ENCODE results near the gene ZFYVE21. TPM values are rescaled to one million over a fixed set of nuclear protein-coding genes. Genes with fewer than 3 reads are reported as not detected.

Gene ZFYVE21
- total RNA-seq, 1 donor from 2014 or later = 50.5 TPM

DNA sequence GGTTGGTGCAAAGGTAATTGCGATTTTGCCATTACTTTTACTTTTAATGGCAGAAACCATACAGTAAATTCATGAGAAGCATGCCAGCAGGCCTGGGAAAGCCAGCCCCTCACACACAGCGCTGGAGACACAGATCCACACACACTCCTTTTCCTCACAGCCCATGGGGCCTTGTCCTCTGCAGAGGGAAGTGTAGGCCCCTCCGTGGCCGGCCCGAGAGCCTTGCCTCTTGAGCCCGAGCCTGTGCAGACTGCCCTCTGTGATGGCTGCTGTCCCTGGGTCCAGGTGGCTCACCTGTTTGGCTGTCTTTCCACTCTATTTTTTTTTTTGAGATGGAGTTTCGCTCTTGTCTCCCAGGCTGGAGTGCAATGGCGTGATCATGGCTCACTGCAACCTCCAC is 39.7 kb upstream of the ZFYVE21 start:
- H3K4me3 ChIP-seq = no peak overlapping the region
- H3K36me3 ChIP-seq = peaks cover 99% of the 10 kb centered on the region
- H3K27ac ChIP-seq (replicated peaks) = no peak overlapping the region
- no peak for DNase-seq
- no peak for TF ChIP-seq CTCF (IDR thresholded peaks at IDR 0.05; ENCODE audit: borderline replicate concordance)
- H3K9me3 ChIP-seq (replicated peaks) = no peaks in the 10 kb centered on the region
- H3K27me3 ChIP-seq (ENCODE audit: low read depth) = no peaks in the 10 kb centered on the region
- H3K4me1 ChIP-seq = peaks cover 39% of the 10 kb centered on the region
- intact Hi-C loops (cut with micrococcal nuclease) = no loop called here

GRCh38 chr14:103676881-103677675 is 38.5 kb upstream of the ZFYVE21 start:
- Histone ChIP-seq H3K27ac (replicated peaks) (peak overlapping the region; percentile 13), H3K36me3 (peaks cover 99% of the 10 kb centered on the region), H3K4me3 (no peak overlapping the region), H3K27me3 (ENCODE audit: low read depth) (no peaks in the 10 kb centered on the region), H3K9me3 (replicated peaks) (no peaks in the 10 kb centered on the region), H3K4me1 (peaks cover 39% of the 10 kb centered on the region)
- DNase-seq = no peak
- intact Hi-C loops (cut with micrococcal nuclease) = no loop called here
- no peak for TF ChIP-seq CTCF (IDR thresholded peaks at IDR 0.05; ENCODE audit: borderline replicate concordance)

DNA sequence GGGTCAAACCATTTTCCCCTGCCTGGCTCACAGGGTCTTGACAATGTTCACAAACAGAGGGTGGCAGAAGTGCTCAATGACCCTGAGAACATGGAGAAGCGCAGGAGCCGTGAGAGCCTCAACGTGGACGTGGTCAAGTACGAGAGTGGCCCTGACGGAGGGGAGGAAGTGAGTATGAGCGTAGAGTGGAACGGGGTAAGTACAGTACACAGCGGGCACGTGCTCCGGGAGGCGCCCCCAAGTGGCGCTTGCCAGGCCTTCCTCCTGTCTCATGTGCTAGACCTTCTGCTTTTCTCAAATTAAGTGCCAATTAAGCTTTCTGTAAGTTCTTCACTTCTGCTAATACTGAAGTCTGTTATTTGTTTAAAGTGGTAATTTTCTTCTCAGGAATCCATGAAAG is 36.3 kb upstream of the ZFYVE21 start:
- Histone ChIP-seq H3K4me1 (peaks cover 52% of the 10 kb centered on the region), H3K9me3 (replicated peaks) (no peaks in the 10 kb centered on the region), H3K27me3 (ENCODE audit: low read depth) (no peaks in the 10 kb centered on the region), H3K4me3 (no peak overlapping the region), H3K36me3 (peaks cover 99% of the 10 kb centered on the region), H3K27ac (replicated peaks) (peak overlapping the region; percentile 48)
- intact Hi-C loops (cut with micrococcal nuclease) = no loop called here
- TF ChIP-seq CTCF (IDR thresholded peaks at IDR 0.05; ENCODE audit: borderline replicate concordance) = peak; percentile 47
- DNase-seq = no peak

- peaks cover 98% of the 10 kb centered on the region for H3K36me3 ChIP-seq
- H3K9me3 ChIP-seq (replicated peaks) = no peaks in the 10 kb centered on the region
- H3K27me3 ChIP-seq (ENCODE audit: low read depth) = no peaks in the 10 kb centered on the region
- peaks cover 65% of the 10 kb centered on the region for H3K4me1 ChIP-seq
- H3K4me3 ChIP-seq = no peak overlapping the region
- intact Hi-C loops (cut with micrococcal nuclease) = no loop called here
- no peak for TF ChIP-seq CTCF (IDR thresholded peaks at IDR 0.05; ENCODE audit: borderline replicate concordance)
- H3K27ac ChIP-seq (replicated peaks) = no peak overlapping the region
- no peak for DNase-seq
These were observed 34.9 kb upstream of the ZFYVE21 start for GRCh38 chr14:103680491-103681231.

DNA sequence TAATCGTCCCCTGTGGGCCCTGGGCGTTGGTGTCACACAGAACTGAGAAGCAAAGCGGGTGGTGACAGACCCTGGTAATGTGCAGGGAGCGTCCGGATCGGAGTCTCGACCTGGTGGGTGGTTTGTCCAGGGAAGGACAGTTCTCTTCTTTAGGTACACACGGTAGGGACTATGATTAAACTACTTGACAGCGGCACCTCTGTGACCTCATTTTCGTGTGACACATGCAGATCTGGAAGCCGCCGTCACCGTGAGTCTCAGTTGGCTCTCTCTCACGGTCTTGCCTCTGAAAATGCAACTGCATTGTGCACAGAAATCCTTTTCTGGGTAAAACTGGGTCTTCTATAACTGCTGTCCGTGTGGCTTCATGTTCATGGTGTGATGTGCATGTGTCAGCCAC is 32.5 kb upstream of the ZFYVE21 start:
- Histone ChIP-seq H3K27me3 (ENCODE audit: low read depth) (no peaks in the 10 kb centered on the region), H3K27ac (replicated peaks) (no peak overlapping the region), H3K9me3 (replicated peaks) (no peaks in the 10 kb centered on the region), H3K36me3 (peaks cover 90% of the 10 kb centered on the region), H3K4me3 (no peak overlapping the region), H3K4me1 (peaks cover 69% of the 10 kb centered on the region)
- no peak for TF ChIP-seq CTCF (IDR thresholded peaks at IDR 0.05; ENCODE audit: borderline replicate concordance)
- DNase-seq = no peak
- intact Hi-C loops (cut with micrococcal nuclease) = no loop called here
